GM12878 (cell line): ENCODE measurements around the gene CEP128. TPM values are rescaled to one million over a fixed set of nuclear protein-coding genes. Genes with fewer than 3 reads are reported as not detected.

ENCODE experiments used
- ATAC-seq: fragments of 200-7000 bp; cut with Tn5 transposase; 3 replicates; pipeline ENCODE4 v1.9.1; 2020; ENCODE audit warnings: mild to moderate bottlenecking, moderate library complexity
- BruUV-seq: library from RNA; stranded (reverse); fragments of 400-500 nt; replicated peaks from 2 replicates; lab custom pipeline; 2021; lab: Mats Ljungman, UMichigan
- CTCF ChIA-PET: fragments of 300-600 bp; sonication (Branson Sonifier 250); formaldehyde crosslinking; extraction: SDS; loops from one replicate; lab custom pipeline; 2021; ENCODE audit warnings: inconsistent platforms; lab: Yijun Ruan, JAX
- POLR2A ChIA-PET: fragments of 350-600 bp; formaldehyde crosslinking; extraction: SDS; loops from one replicate; lab custom pipeline; 2021; ENCODE audit warnings: inconsistent platforms; lab: Charles Lee
- RAD21 ChIA-PET: fragments of 300-600 bp; sonication (Branson Sonifier 250); formaldehyde crosslinking; loops from one replicate; lab custom pipeline; 2023; ENCODE audit warnings: antibody characterized with exemption; ENCODE audit not compliant: unreplicated experiment; lab: Charles Lee
- SMC1A ChIA-PET: fragments of 300-600 bp; sonication (Branson Sonifier 250); formaldehyde crosslinking; loops from one replicate; lab custom pipeline; 2023; ENCODE audit not compliant: unreplicated experiment, uncharacterized antibody; lab: Charles Lee
- DNase-seq: peaks from one replicate; pipeline ENCODE4 v3.0.0-alpha.2; 2011; ENCODE audit warnings: low read depth, low spot score
- FAIRE-seq: peaks from 3 replicates; lab custom pipeline; 2011; peaks lifted over from hg19 to GRCh38; lab: Jason Lieb, UNC
- H2AFZ ChIP-seq: 2 replicates; pipeline ENCODE4 v1.6.0; 2011; ENCODE audit warnings: low read depth, low read length, control low read depth; ENCODE audit not compliant: control insufficient read depth
- H3K27ac ChIP-seq: 2 replicates; pipeline ENCODE4 v1.5.1; 2011; ENCODE audit warnings: control low read depth; ENCODE audit not compliant: control insufficient read depth, insufficient read depth
- H3K27me3 ChIP-seq, 2 experiments: replicated peaks in 1 of 2; 2 replicates each; pipeline versions ENCODE4 v1.6.0 to v1.6.1; 2011; ENCODE audit warnings: low read length in 1 of 2; ENCODE audit not compliant: control insufficient read depth in 2 of 2, insufficient read depth in 2 of 2
- H3K36me3 ChIP-seq, 2 experiments: 2 replicates each; pipeline ENCODE4 v1.5.1; 2011; ENCODE audit warnings: low read length in 1 of 2; ENCODE audit not compliant: control insufficient read depth in 2 of 2, insufficient read depth in 2 of 2
- H3K4me1 ChIP-seq: 2 replicates; pipeline ENCODE4 v1.6.1; 2011; ENCODE audit warnings: mild to moderate bottlenecking, low read length, moderate library complexity, mixed read lengths; ENCODE audit not compliant: control insufficient read depth, insufficient read depth
- H3K4me2 ChIP-seq: 2 replicates; pipeline ENCODE4 v1.6.0; 2011; ENCODE audit warnings: control low read depth; ENCODE audit not compliant: control insufficient read depth, insufficient read depth
- H3K4me3 ChIP-seq: fragments of 200-600 bp; sonication (generic); 2 replicates; pipeline ENCODE4 v1.5.1; 2016
- H3K79me2 ChIP-seq: 2 replicates; pipeline ENCODE4 v1.6.0; 2011; ENCODE audit warnings: low read length; ENCODE audit not compliant: control insufficient read depth, insufficient read depth
- H3K9ac ChIP-seq: 2 replicates; pipeline ENCODE4 v1.8.0; 2011; ENCODE audit warnings: low read length, control low read depth, mixed read lengths; ENCODE audit not compliant: control insufficient read depth, insufficient read depth
- H3K9me3 ChIP-seq: replicated peaks from 3 replicates; pipeline ENCODE4 v1.5.1; 2011; ENCODE audit warnings: mild to moderate bottlenecking, low read length; ENCODE audit not compliant: control insufficient read depth, insufficient read depth
- H4K20me1 ChIP-seq: 2 replicates; pipeline ENCODE4 v1.6.0; 2011; ENCODE audit not compliant: control insufficient read depth, insufficient read depth
- CHD4 ChIP-seq: fragments of 200-600 bp; sonication (generic); IDR thresholded peaks from 2 replicates; pipeline ENCODE4 v1.6.1; 2016; ENCODE audit warnings: mild to moderate bottlenecking
- HDGF ChIP-seq: fragments of 450-650 bp; IDR thresholded peaks from 2 replicates; pipeline ENCODE4 v1.6.1; 2016; ENCODE audit warnings: antibody characterized with exemption
- HSF1 ChIP-seq: fragments of 150-350 bp; IDR thresholded peaks from 2 replicates; pipeline ENCODE4 v1.6.1; 2014; ENCODE audit warnings: mild to moderate bottlenecking, low read depth, low read length
- NFXL1 ChIP-seq: fragments of 450-650 bp; IDR thresholded peaks from 2 replicates; pipeline ENCODE4 v1.6.1; 2017; ENCODE audit warnings: antibody characterized with exemption, mild to moderate bottlenecking, borderline replicate concordance
- NR2F1 ChIP-seq: fragments of 450-650 bp; conservative IDR thresholded peaks from 2 replicates; pipeline ENCODE4 v1.6.1; 2017; ENCODE audit warnings: mild to moderate bottlenecking
- SP1 ChIP-seq: IDR thresholded peaks from one replicate; pipeline ENCODE4 v1.6.1; 2011; ENCODE audit warnings: low read depth, low read length
- YBX1 ChIP-seq: fragments of 450-650 bp; IDR thresholded peaks from 2 replicates; pipeline ENCODE4 v1.6.1; 2016; ENCODE audit warnings: antibody characterized with exemption
- ZZZ3 ChIP-seq: IDR thresholded peaks from 2 replicates; pipeline ENCODE4 v1.6.1; 2011; ENCODE audit warnings: low read depth; ENCODE audit not compliant: control insufficient read depth, insufficient read length
- WGBS: methylation state at CpG from one replicate; pipeline ENCODE4 v1.1.6; 2016; ENCODE audit warnings: low lambda C conversion rate; ENCODE audit not compliant: insufficient replicate concordance, insufficient coverage; ENCODE audit errors: missing lambda C conversion rate; 5-methylcytosine and 5-hydroxymethylcytosine counted together
- in situ Hi-C: fragments of 300-500 bp; cut with MboI; formaldehyde crosslinking; loops from 9 replicates; pipeline ENCODE4 v1.14.3; 2018; ENCODE audit warnings: mixed read lengths
- intact Hi-C: fragments of 100-400 bp; cut with micrococcal nuclease; formaldehyde crosslinking; loops from one replicate; pipeline ENCODE4 v1.14.2; 2022; ENCODE audit not compliant: unreplicated experiment
- polyA plus RNA-seq, 11 experiments: library from polyadenylated mRNA; depleted of rRNA in 4 of 11; unstranded in 6 of 11; stranded (reverse) in 5 of 11; fragments of >200 nt; fragmentation: Nextera tagmentation in 4 of 11; fragmentation: Illumina TruSeq in 1 of 11; extraction: Ambion mirVana in 4 of 11; extraction: Trizol in 1 of 11; gene quantifications; 1 replicate in 1 of 11; 2 replicates in 10 of 11; pipeline versions ENCODE4 v1.2.1 to v1.2.3, GENCODE V29; 2011 to 2016; ENCODE audit warnings: inconsistent platforms in 2 of 11, missing spikeins in 2 of 11, low read depth in 1 of 11
- total RNA-seq, 4 experiments: library from RNA; depleted of rRNA in 3 of 4; stranded (reverse); fragments of >200 nt in 3 of 4; fragmentation: Illumina TruSeq in 1 of 4; extraction: Trizol in 1 of 4; gene quantifications; 2 replicates each; pipeline versions ENCODE4 v1.2.1 to v1.2.3, GENCODE V29; 2013 to 2021
- TF ChIP-seq, protein P1 (sequence below): fragments of 450-650 bp; IDR thresholded peaks from 2 replicates; pipeline ENCODE4 v1.6.1; 2016; ENCODE audit warnings: mild to moderate bottlenecking
- TF ChIP-seq, protein P2 (sequence below): fragments of 150-350 bp; IDR thresholded peaks from 2 replicates; pipeline ENCODE4 v1.6.1; 2016; ENCODE audit warnings: low read depth, low read length

Gene CEP128
- total and polyA plus RNA-seq, 10 of the 15 experiments (the other 5 are each of a cell fraction or from before 2014, with no cell fraction given) = 1.1 to 6.7 (median 3.4) TPM

DNA sequence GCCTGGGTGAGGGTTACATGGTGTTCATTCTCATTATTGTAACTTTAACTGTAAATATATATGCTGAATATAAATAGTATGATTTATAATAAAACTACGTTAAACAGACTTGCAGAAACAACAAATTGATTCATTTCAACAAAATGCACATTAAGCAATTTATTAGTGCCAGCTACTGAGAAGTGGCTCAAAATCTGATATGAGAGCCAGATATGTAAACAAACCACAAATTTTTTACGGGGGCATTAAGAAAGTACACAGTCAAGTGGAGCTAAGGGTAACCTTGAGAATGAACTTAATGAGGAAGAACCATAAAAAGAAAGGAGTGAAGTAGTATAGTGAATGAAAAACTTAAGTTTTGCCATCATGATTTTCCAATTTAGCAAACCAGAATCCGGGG, 40.3 kb downstream of the CEP128 start:
- no peak for DNase-seq
- ChIA-PET CTCF (interaction anchor here (0.7 to 1.1 kb wide), 2 partner anchors 38 to 39 kb away, joined by 3 to 5 read pairs; no protein-coding TSS in a partner anchor), SMC1A (no interaction called here), POLR2A (no interaction called here), RAD21 (no interaction called here)
- no TSS peak for BruUV-seq
- 36% methylated on average over 3 of the region's 3 CpGs for WGBS
- intact Hi-C loops = no loop called here
- Histone ChIP-seq H2AFZ (no peak overlapping the region), H4K20me1 (no peaks in the 10 kb centered on the region), H3K9ac (no peak overlapping the region), H3K4me1 (no peaks in the 10 kb centered on the region), H3K79me2 (no peaks in the 10 kb centered on the region), H3K4me3 (no peak overlapping the region), H3K9me3 (no peaks in the 10 kb centered on the region), H3K27me3 (no peaks in the 10 kb centered on the region), H3K36me3 (no peaks in the 10 kb centered on the region), H3K27ac (no peak overlapping the region)
- in situ Hi-C loops = no loop called here
- TF ChIP-seq ZZZ3 (no peak), NFXL1 (no peak), NR2F1 (no peak)
- TF ChIP-seq, protein P1, sequence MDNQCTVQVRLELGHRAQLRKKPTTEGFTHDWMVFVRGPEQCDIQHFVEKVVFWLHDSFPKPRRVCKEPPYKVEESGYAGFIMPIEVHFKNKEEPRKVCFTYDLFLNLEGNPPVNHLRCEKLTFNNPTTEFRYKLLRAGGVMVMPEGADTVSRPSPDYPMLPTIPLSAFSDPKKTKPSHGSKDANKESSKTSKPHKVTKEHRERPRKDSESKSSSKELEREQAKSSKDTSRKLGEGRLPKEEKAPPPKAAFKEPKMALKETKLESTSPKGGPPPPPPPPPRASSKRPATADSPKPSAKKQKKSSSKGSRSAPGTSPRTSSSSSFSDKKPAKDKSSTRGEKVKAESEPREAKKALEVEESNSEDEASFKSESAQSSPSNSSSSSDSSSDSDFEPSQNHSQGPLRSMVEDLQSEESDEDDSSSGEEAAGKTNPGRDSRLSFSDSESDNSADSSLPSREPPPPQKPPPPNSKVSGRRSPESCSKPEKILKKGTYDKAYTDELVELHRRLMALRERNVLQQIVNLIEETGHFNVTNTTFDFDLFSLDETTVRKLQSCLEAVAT = no peak
- TF ChIP-seq, all 136 proteins: peak for 0
- ATAC-seq (no peak), FAIRE-seq (no peak)
- H3K4me2 ChIP-seq = no peak overlapping the region

- no peak overlapping the region; the same call in 1 of the 2 replicates for H3K4me3 ChIP-seq
- H3K9ac ChIP-seq = no peak overlapping the region
- FAIRE-seq (no peak), DNase-seq (no peak), ATAC-seq (no peak)
- POLR2A ChIA-PET = no interaction called here
- CTCF ChIA-PET = no interaction called here
- H3K36me3 ChIP-seq = no peaks in the 10 kb centered on the region
- H3K79me2 ChIP-seq = no peaks in the 10 kb centered on the region
- WGBS = 47% methylated on average over 2 of the region's 2 CpGs
- RAD21 ChIA-PET = no interaction called here
- H3K27me3 ChIP-seq = no peaks in the 10 kb centered on the region
- SMC1A ChIA-PET = no interaction called here
- H3K4me1 ChIP-seq = no peaks in the 10 kb centered on the region
- intact Hi-C loops = no loop called here
- no peak overlapping the region for H2AFZ ChIP-seq
- H3K9me3 ChIP-seq = peaks cover 3% of the 10 kb centered on the region; the same call in 2 of the 3 replicates
- no TSS peak for BruUV-seq
- in situ Hi-C loops = no loop called here
- no peak overlapping the region for H3K4me2 ChIP-seq
- no peaks in the 10 kb centered on the region for H4K20me1 ChIP-seq
- H3K27ac ChIP-seq = no peak overlapping the region
- TF ChIP-seq, protein P2, sequence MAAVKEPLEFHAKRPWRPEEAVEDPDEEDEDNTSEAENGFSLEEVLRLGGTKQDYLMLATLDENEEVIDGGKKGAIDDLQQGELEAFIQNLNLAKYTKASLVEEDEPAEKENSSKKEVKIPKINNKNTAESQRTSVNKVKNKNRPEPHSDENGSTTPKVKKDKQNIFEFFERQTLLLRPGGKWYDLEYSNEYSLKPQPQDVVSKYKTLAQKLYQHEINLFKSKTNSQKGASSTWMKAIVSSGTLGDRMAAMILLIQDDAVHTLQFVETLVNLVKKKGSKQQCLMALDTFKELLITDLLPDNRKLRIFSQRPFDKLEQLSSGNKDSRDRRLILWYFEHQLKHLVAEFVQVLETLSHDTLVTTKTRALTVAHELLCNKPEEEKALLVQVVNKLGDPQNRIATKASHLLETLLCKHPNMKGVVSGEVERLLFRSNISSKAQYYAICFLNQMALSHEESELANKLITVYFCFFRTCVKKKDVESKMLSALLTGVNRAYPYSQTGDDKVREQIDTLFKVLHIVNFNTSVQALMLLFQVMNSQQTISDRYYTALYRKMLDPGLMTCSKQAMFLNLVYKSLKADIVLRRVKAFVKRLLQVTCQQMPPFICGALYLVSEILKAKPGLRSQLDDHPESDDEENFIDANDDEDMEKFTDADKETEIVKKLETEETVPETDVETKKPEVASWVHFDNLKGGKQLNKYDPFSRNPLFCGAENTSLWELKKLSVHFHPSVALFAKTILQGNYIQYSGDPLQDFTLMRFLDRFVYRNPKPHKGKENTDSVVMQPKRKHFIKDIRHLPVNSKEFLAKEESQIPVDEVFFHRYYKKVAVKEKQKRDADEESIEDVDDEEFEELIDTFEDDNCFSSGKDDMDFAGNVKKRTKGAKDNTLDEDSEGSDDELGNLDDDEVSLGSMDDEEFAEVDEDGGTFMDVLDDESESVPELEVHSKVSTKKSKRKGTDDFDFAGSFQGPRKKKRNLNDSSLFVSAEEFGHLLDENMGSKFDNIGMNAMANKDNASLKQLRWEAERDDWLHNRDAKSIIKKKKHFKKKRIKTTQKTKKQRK = no peak
- TF ChIP-seq CHD4 = no peak
- no peak for TF ChIP-seq HDGF
- TF ChIP-seq YBX1 = no peak
- no peak for TF ChIP-seq HSF1
- no peak for TF ChIP-seq SP1
Measured at GRCh38 chr14:80872645-80873044, 68.9 kb downstream of the CEP128 start.
